Mucosa of stomach (tissue), 1 donor: ENCODE results near the gene MGAT4B.
"Not testable (repeated sequence)": the region's sequence is repeated elsewhere in the genome, so short reads cannot be mapped to it uniquely, and the experiment has no call there.

Experiments
- H3K27me3 ChIP-seq: one replicate; pipeline ENCODE4 v1.7.0; 2013; ENCODE audit warnings: mild to moderate bottlenecking, low read length; ENCODE audit not compliant: control insufficient read depth, insufficient read depth
- H3K36me3 ChIP-seq: one replicate; pipeline ENCODE4 v1.7.0; 2013; ENCODE audit warnings: low read length; ENCODE audit not compliant: control insufficient read depth, insufficient read depth
- H3K4me1 ChIP-seq: one replicate; pipeline ENCODE4 v1.7.0; 2013; ENCODE audit warnings: mild to moderate bottlenecking, low read length; ENCODE audit not compliant: control insufficient read depth, insufficient read depth
- H3K4me3 ChIP-seq: one replicate; pipeline ENCODE4 v1.7.0; 2013; ENCODE audit warnings: low read length
- H3K9ac ChIP-seq: one replicate; pipeline ENCODE4 v1.7.0; 2013; ENCODE audit warnings: mild to moderate bottlenecking, low read length, moderate library complexity
- H3K9me3 ChIP-seq: one replicate; pipeline ENCODE4 v1.7.0; 2013; ENCODE audit warnings: mild to moderate bottlenecking, low read length, moderate library complexity; ENCODE audit not compliant: control insufficient read depth
- donor health status: Pancreatic carcinoma.

The MGAT4B gene

GRCh38 chr5:179794575-179794974 lies 12.1 kb downstream of the MGAT4B start:
- H3K9me3 ChIP-seq = no peaks in the 10 kb centered on the region
- peaks cover 23% of the 10 kb centered on the region for H3K36me3 ChIP-seq
- no peak overlapping the region for H3K4me3 ChIP-seq
- no peaks in the 10 kb centered on the region for H3K27me3 ChIP-seq
- H3K9ac ChIP-seq = peak overlapping the region; percentile 44
- peaks cover 37% of the 10 kb centered on the region for H3K4me1 ChIP-seq

GRCh38 chr5:179794171-179794570 lies 12.5 kb downstream of the MGAT4B start:
- no peak overlapping the region for H3K4me3 ChIP-seq
- H3K9ac ChIP-seq = peak overlapping the region; percentile 44
- H3K4me1 ChIP-seq = peaks cover 37% of the 10 kb centered on the region
- no peaks in the 10 kb centered on the region for H3K27me3 ChIP-seq
- H3K9me3 ChIP-seq = no peaks in the 10 kb centered on the region
- peaks cover 19% of the 10 kb centered on the region for H3K36me3 ChIP-seq

GRCh38 chr5:179793468-179794139 lies 13.1 kb downstream of the MGAT4B start, which contains the start of gene LTC4S:
LTC4S (plus strand) TSS chr5:179793986; CDS start chr5:179794081, 95 bp downstream.
- Histone ChIP-seq H3K9ac (peak within 1 kb of the TSS; percentile 44), H3K4me3 (no peak within 1 kb of the TSS), H3K36me3 (peaks cover 15% of the 10 kb centered on the region), H3K9me3 (no peaks in the 10 kb centered on the region), H3K27me3 (no peaks in the 10 kb centered on the region), H3K4me1 (peaks cover 37% of the 10 kb centered on the region)

- no peaks in the 10 kb centered on the region for H3K9me3 ChIP-seq
- peaks cover 7% of the 10 kb centered on the region for H3K36me3 ChIP-seq
- H3K4me3 ChIP-seq = no peak overlapping the region
- peak overlapping the region; percentile 15 for H3K9ac ChIP-seq
- peaks cover 37% of the 10 kb centered on the region for H3K4me1 ChIP-seq
- H3K27me3 ChIP-seq = no peaks in the 10 kb centered on the region
Observed at GRCh38 chr5:179792612-179793467, 13.8 kb downstream of the MGAT4B start.

- no peaks in the 10 kb centered on the region for H3K9me3 ChIP-seq
- no peaks in the 10 kb centered on the region for H3K27me3 ChIP-seq
- no peaks in the 10 kb centered on the region for H3K36me3 ChIP-seq
- H3K4me3 ChIP-seq = no peak overlapping the region
- no peak overlapping the region for H3K9ac ChIP-seq
- H3K4me1 ChIP-seq = peaks cover 36% of the 10 kb centered on the region
Observed at GRCh38 chr5:179791881-179792611, 14.6 kb downstream of the MGAT4B start.

GRCh38 chr5:179789278-179789677 lies 17.4 kb downstream of the MGAT4B start:
- H3K9ac ChIP-seq, H3K4me3 ChIP-seq, H3K9me3 ChIP-seq, H3K36me3 ChIP-seq, H3K27me3 ChIP-seq: not testable (repeated sequence)
- H3K4me1 ChIP-seq = peaks cover 14% of the 10 kb centered on the region

GRCh38 chr5:179788193-179788854 lies 18.3 kb downstream of the MGAT4B start:
- Histone ChIP-seq H3K36me3 (no peaks in the 10 kb centered on the region), H3K9me3 (no peaks in the 10 kb centered on the region), H3K4me1 (peaks cover 4% of the 10 kb centered on the region), H3K4me3 (no peak overlapping the region), H3K9ac (no peak overlapping the region), H3K27me3 (no peaks in the 10 kb centered on the region)

GRCh38 chr5:179786861-179787260 lies 19.8 kb downstream of the MGAT4B start:
- no peak overlapping the region for H3K9ac ChIP-seq
- H3K27me3 ChIP-seq = no peaks in the 10 kb centered on the region
- H3K9me3 ChIP-seq = no peaks in the 10 kb centered on the region
- no peaks in the 10 kb centered on the region for H3K4me1 ChIP-seq
- no peaks in the 10 kb centered on the region for H3K36me3 ChIP-seq
- H3K4me3 ChIP-seq = no peak overlapping the region

- Histone ChIP-seq H3K9me3 (no peaks in the 10 kb centered on the region), H3K4me3 (no peak overlapping the region), H3K36me3 (peaks cover 6% of the 10 kb centered on the region), H3K27me3 (no peaks in the 10 kb centered on the region), H3K9ac (no peak overlapping the region), H3K4me1 (no peaks in the 10 kb centered on the region)
Observed at GRCh38 chr5:179783128-179783527, 23.5 kb downstream of the MGAT4B start.

GRCh38 chr5:179781846-179782245 lies 24.8 kb downstream of the MGAT4B start:
- H3K4me1 ChIP-seq = no peaks in the 10 kb centered on the region
- H3K36me3 ChIP-seq = peaks cover 6% of the 10 kb centered on the region
- no peaks in the 10 kb centered on the region for H3K27me3 ChIP-seq
- no peaks in the 10 kb centered on the region for H3K9me3 ChIP-seq
- H3K9ac ChIP-seq = no peak overlapping the region
- no peak overlapping the region for H3K4me3 ChIP-seq

GRCh38 chr5:179780362-179780761 lies 26.3 kb downstream of the MGAT4B start:
- H3K36me3 ChIP-seq = peaks cover 12% of the 10 kb centered on the region
- no peaks in the 10 kb centered on the region for H3K9me3 ChIP-seq
- no peak overlapping the region for H3K4me3 ChIP-seq
- no peaks in the 10 kb centered on the region for H3K27me3 ChIP-seq
- H3K9ac ChIP-seq = no peak overlapping the region
- H3K4me1 ChIP-seq = no peaks in the 10 kb centered on the region
